ENCODE results near the gene FUT1.
A peak's percentile ranks its signal among the peaks of the same experiment; 100 is the strongest.

FUT1 gene

DNA sequence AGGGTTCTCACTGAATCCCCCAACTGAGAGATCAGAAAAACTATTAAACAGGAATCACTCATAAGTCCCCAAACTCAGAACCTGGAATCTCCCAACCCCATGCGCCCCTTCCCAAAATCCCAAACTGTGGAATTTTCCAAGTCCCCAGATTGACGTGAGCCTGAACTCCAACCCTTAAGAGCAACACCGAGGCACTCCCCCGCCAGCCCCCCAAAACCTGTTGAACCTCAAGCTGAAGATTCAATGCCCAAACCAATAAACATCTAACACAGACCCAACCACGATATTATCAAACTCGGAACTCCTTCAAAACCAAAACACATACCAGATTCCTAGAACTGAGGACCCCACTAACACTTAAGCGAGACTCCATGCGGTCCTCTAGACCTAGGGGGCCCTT lies 6.3 kb downstream of the FUT1 start:
- H3K4me3 ChIP-seq (ENCODE audit: low read depth, low read length): no peak overlapping the region
- DNase-seq (ENCODE audit: low read depth): no peak
- TF ChIP-seq, protein P1, sequence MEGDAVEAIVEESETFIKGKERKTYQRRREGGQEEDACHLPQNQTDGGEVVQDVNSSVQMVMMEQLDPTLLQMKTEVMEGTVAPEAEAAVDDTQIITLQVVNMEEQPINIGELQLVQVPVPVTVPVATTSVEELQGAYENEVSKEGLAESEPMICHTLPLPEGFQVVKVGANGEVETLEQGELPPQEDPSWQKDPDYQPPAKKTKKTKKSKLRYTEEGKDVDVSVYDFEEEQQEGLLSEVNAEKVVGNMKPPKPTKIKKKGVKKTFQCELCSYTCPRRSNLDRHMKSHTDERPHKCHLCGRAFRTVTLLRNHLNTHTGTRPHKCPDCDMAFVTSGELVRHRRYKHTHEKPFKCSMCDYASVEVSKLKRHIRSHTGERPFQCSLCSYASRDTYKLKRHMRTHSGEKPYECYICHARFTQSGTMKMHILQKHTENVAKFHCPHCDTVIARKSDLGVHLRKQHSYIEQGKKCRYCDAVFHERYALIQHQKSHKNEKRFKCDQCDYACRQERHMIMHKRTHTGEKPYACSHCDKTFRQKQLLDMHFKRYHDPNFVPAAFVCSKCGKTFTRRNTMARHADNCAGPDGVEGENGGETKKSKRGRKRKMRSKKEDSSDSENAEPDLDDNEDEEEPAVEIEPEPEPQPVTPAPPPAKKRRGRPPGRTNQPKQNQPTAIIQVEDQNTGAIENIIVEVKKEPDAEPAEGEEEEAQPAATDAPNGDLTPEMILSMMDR (IDR thresholded peaks at IDR 0.05; ENCODE audit: control insufficient read depth, extremely low read depth, insufficient read depth): no peak

- TF ChIP-seq, protein P1 (IDR thresholded peaks at IDR 0.05; ENCODE audit: control insufficient read depth, extremely low read depth, insufficient read depth): no peak
- DNase-seq (ENCODE audit: low read depth): no peak
- H3K4me3 ChIP-seq (ENCODE audit: low read depth, low read length): no peak overlapping the region
Measured at GRCh38 chr19:48745208-48745995, 7.0 kb downstream of the FUT1 start.

DNA sequence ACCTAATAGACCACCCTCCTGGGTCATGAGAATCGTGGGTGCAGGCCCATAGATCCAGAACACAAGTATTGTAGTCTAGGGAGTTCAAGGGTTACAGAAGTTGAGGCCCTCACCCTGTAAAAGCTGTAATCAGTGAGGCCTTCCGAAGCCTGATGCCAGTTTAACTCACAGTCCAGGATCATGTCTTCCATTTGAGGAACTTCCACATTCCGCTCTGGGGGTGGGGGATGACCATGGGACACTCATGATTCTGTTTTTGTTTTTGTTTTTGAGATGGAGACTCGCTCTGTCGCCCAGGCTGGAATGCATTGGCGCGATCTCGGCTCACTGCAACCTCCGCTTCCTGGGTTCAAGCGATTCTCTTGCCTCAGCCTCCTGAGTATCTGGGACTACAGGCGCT lies 10.3 kb downstream of the FUT1 start:
- DNase-seq (ENCODE audit: low read depth): no peak
- TF ChIP-seq, protein P1 (IDR thresholded peaks at IDR 0.05; ENCODE audit: control insufficient read depth, extremely low read depth, insufficient read depth): no peak
- H3K4me3 ChIP-seq (ENCODE audit: low read depth, low read length): no peak overlapping the region

DNA sequence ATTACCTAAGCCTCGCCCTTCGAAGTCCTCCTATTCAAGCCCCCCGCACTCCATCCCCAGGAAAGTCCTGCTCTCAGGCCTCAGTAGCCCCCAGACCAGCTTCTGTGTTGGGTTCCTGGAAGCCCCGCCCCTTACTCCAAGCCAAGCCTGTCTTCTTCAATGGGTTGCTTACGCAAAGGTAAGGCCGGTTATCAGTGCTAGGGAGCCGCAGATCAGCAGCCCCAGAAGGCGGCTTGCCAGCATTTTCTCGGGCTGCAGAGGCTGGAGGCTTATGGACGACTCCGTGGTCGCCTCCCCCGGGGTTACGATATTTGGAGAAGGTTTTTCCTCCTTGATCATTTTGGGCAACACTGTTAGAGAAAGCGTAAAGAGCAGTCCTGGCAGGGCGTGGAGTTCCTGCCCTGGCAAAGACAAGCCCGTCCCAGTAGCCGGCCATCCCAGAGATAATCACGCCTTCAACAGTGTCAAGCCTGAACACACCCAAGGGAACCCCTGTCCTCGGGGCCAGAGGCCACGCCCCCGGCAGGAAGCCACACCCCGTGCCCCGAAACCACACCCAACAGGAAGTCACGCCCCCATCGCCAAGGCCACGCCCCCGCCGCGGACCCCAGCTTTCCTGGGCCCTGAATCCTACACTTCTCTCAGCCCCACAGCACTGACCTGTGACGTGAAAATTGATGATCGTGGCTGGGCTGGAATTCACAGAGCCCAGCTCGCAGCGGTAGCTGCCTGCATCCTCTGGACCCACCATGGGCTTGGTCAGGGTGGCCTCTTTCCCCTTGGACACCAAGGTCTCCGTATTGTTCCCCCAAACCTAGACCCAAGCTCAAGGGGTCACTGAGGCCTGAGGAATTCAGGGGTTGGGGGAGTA lies 11.1 kb downstream of the FUT1 start:
- no peak for DNase-seq (ENCODE audit: low read depth)
- TF ChIP-seq, protein P1 (IDR thresholded peaks at IDR 0.05; ENCODE audit: control insufficient read depth, extremely low read depth, insufficient read depth): no peak
- H3K4me3 ChIP-seq (ENCODE audit: low read depth, low read length): no peak overlapping the region

DNA sequence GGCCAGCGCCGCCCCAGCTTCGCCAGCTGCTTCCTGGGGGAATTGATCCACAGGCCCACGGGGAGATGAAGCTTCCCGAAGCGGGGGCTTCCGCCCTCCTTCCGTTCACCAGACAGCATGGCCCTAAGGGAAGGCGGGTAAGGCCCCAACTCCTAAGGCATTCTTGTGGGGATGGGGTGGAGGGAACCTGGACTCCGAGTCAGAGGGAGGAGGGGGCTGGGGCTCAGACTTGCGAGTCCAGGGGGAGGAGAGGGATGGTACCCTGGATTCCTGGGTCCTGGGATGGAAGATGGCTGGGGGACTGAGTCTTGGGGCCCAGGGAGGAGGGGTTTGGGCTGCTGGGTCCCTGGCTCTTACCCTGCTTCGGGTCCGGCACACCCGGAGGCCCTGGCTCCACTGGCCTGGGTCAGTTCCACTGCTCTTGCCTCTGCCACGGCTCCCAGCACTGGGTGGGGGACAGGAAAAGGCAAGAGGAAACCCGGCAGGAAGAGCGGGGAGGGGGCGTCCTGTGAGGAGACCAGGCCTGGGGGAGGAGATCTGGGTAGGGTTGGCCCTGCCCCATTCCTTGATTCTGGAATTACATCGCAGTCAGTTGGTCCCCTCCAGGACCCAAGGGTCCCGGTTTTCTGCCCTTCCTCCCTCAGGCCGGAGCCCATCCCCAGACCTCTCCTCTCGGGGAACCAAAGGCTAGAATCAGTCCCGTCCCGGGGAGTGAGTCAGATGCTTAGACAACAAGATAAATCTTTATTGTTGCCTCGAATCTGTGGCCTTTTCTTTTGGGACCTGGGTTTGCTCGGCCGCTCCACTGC lies 12.1 kb downstream of the FUT1 start, which contains the start of gene RASIP1:
Gene RASIP1 (minus strand): TSS at position 447 of the 809 bp plus-strand sequence. CDS start 328 bp downstream, at position 119.
- H3K4me3 ChIP-seq (ENCODE audit: low read depth, low read length): no peak within 1 kb of the TSS; the same call in 1 of the 2 replicates
- TF ChIP-seq, protein P1 (IDR thresholded peaks at IDR 0.05; ENCODE audit: control insufficient read depth, extremely low read depth, insufficient read depth): no peak
- DNase-seq (ENCODE audit: low read depth): no peak

DNA sequence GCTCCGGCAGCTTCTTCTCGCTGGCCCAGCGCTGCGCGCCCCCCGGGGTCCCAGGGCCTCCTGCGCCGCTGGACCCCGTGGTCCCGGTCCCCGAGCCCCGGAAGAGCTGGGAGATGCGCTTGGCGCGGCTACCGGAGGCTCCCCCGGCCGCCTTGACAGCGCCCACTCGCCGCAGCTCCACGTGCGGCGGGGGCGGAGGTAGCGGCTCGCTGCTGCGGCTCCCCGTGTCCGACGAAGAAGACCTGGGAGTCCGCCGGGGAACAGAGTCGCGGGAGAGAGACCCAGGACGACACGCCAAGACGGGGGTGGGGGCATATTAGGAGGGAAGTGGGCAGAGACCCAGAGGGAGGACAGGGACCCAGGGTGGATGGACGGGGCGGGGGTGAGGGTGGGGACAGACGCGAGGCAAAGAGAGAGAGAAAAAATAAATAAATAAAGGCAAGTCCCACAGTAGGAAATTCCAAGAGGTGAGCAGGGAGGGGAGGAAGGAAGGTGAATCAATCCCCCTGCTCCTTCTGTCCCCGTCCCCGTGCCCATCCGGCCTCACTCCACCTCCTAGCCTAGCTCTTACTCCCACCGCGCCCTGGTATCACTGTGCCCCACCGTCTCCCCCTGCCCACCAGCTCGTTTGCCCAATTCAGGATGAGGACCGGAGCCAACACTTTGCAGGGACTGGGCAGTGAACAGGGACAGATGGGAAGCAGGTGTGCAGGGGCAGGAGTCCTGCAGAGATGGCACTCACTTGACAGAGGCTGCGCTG lies 12.9 kb downstream of the FUT1 start:
- TF ChIP-seq, protein P1 (IDR thresholded peaks at IDR 0.05; ENCODE audit: control insufficient read depth, extremely low read depth, insufficient read depth): no peak
- DNase-seq (ENCODE audit: low read depth): no peak
- peak overlapping the region; percentile 36 for H3K4me3 ChIP-seq (ENCODE audit: low read depth, low read length)
